ENCODE results near the gene ADGRG3. TPM values are rescaled to one million over a fixed set of nuclear protein-coding genes. Genes with fewer than 3 reads are reported as not detected.

The ADGRG3 gene
- total and polyA plus RNA-seq, 2 donors (not counting 1 experiment from before 2014, with no cell fraction given) = not detected

GRCh38 chr16:57628008-57628781 lies 39.9 kb upstream of the ADGRG3 start, which contains the start of gene ADGRG1:
ADGRG1 (plus strand) TSS chr16:57628630; CDS start chr16:57650288, 21,658 bp downstream.
- no peak within 1 kb of the TSS for H3K4me3 Mint-ChIP-seq
- no peaks in the 10 kb centered on the region for H3K9me3 Mint-ChIP-seq (ENCODE audit: insufficient read depth)
- ChIA-PET POLR2A (interaction anchor here (0.5 kb wide), 1 partner anchor 22 kb away, joined by 3 read pairs; no protein-coding TSS in a partner anchor), CTCF (no interaction called here)
- Histone ChIP-seq H3K27me3 (replicated peaks in 1 of 4; ENCODE audit: control extremely low read depth in 1 of 4, control insufficient read depth in 3 of 4, insufficient read depth in 4 of 4, low read length in 3 of 4) (peaks cover 0 to 42% (median 16%) of the 10 kb centered on the region in 4 experiments), H3K4me2 (replicated peaks; ENCODE audit: low read depth, low read length, poor library complexity, severe bottlenecking) (no peak within 1 kb of the TSS), H3K9me3 (ENCODE audit: control extremely low read depth in 1 of 3, control insufficient read depth in 2 of 3, insufficient read depth in 1 of 3, low read length in 2 of 3) (peaks cover 0 to 3% (median 0%) of the 10 kb centered on the region in 3 donors), H3K4me3 (ENCODE audit: control extremely low read depth in 1 of 5, extremely low read depth in 1 of 5, insufficient read depth in 1 of 5, low read depth in 2 of 5, low read length in 4 of 5) (no peak within 1 kb of the TSS), H3K4me1 (ENCODE audit: control insufficient read depth in 2 of 2, insufficient read depth in 2 of 2, low read length in 2 of 2) (peaks cover 0 to 5% of the 10 kb centered on the region in 2 donors), H4K20me1 (ENCODE audit: control insufficient read depth, insufficient read depth, low read length, poor library complexity, severe bottlenecking) (no peaks in the 10 kb centered on the region), H3K9ac (ENCODE audit: low read length) (no peak within 1 kb of the TSS), H2AFZ (ENCODE audit: insufficient read depth, low read depth, low read length, poor library complexity, severe bottlenecking) (no peak within 1 kb of the TSS), H3K79me2 (ENCODE audit: control insufficient read depth, insufficient read depth, low read length) (no peaks in the 10 kb centered on the region), H3K27ac (ENCODE audit: low read length in 2 of 2) (no peak within 1 kb of the TSS), H3K36me3 (replicated peaks in 1 of 2; ENCODE audit: control extremely low read depth in 1 of 2, control insufficient read depth in 1 of 2, extremely low read depth in 1 of 2, insufficient read depth in 2 of 2, low read length in 1 of 2) (no peaks in the 10 kb centered on the region)
- intact Hi-C loops (cut with micrococcal nuclease) = no loop called here
- DNase-seq (no peak), ATAC-seq (ENCODE audit: low read depth) (no peak)
- WGBS (ENCODE audit: insufficient coverage) = 41% methylated on average over 30 of the region's 32 CpGs
- TF ChIP-seq EZH2 (IDR thresholded peaks at IDR 0.05; ENCODE audit: borderline replicate concordance, insufficient read depth, low read depth, low read length, poor library complexity, severe bottlenecking) = no peak
- no peak for TF ChIP-seq CTCF (IDR thresholded peaks at IDR 0.05)
- no peak within 1 kb of the TSS for H3K27ac Mint-ChIP-seq
- H3K27me3 Mint-ChIP-seq = peaks cover 57% of the 10 kb centered on the region
- peaks cover 3% of the 10 kb centered on the region for H3K4me1 Mint-ChIP-seq

DNA sequence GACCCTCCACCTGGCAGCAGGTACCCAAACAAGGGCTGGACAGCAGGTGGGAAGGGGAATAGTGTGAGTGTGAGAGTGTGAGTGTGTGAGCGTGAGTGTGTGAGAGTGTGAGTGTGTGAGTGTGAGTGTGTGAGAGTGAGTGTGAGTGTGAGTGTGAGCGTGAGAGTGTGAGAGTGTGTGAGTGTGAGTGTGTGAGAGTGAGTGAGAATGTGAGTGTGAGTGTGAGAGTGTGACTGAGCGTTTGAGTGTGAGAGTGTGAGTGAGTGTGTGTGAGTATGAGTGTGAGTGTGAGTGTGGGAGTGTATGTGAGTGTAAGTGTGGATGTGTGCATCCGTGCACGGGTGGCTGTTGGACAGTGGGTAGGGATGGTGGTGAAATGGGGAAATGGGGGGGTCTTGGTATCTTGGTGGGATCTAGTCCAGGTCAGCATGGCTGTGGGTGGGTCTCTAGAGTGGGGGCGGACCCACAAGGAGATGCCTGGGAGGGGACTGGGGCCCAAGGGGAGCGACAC lies 39.3 kb upstream of the ADGRG3 start:
- no peak for ATAC-seq (ENCODE audit: low read depth)

More for the DNA sequence above, 39.3 kb upstream of the ADGRG3 start:
- CTCF ChIA-PET = no interaction called here
- no peak overlapping the region for H3K4me3 Mint-ChIP-seq
- TF ChIP-seq CTCF (IDR thresholded peaks at IDR 0.05) (no peak), EZH2 (IDR thresholded peaks at IDR 0.05; ENCODE audit: borderline replicate concordance, insufficient read depth, low read depth, low read length, poor library complexity, severe bottlenecking) (no peak)
- POLR2A ChIA-PET = no interaction called here
- no peak overlapping the region for H3K9ac ChIP-seq (ENCODE audit: low read length)
- no peak overlapping the region for H2AFZ ChIP-seq (ENCODE audit: insufficient read depth, low read depth, low read length, poor library complexity, severe bottlenecking)
- no peaks in the 10 kb centered on the region for H3K36me3 ChIP-seq (replicated peaks in 1 of 2; ENCODE audit: control extremely low read depth in 1 of 2, control insufficient read depth in 1 of 2, extremely low read depth in 1 of 2, insufficient read depth in 2 of 2, low read length in 1 of 2)
- peaks cover 0 to 3% (median 0%) of the 10 kb centered on the region in 3 donors for H3K9me3 ChIP-seq (ENCODE audit: control extremely low read depth in 1 of 3, control insufficient read depth in 2 of 3, insufficient read depth in 1 of 3, low read length in 2 of 3)
- H3K27me3 Mint-ChIP-seq = peaks cover 57% of the 10 kb centered on the region
- H3K4me3 ChIP-seq (ENCODE audit: control extremely low read depth in 1 of 5, extremely low read depth in 1 of 5, insufficient read depth in 1 of 5, low read depth in 2 of 5, low read length in 4 of 5) = no peak overlapping the region
- WGBS (ENCODE audit: insufficient coverage) = 17% methylated on average over 7 of the region's 7 CpGs
- H4K20me1 ChIP-seq (ENCODE audit: control insufficient read depth, insufficient read depth, low read length, poor library complexity, severe bottlenecking) = no peaks in the 10 kb centered on the region
- no peaks in the 10 kb centered on the region for H3K9me3 Mint-ChIP-seq (ENCODE audit: insufficient read depth)
- intact Hi-C loops (cut with micrococcal nuclease) = no loop called here
- H3K4me1 ChIP-seq (ENCODE audit: control insufficient read depth in 2 of 2, insufficient read depth in 2 of 2, low read length in 2 of 2) = peaks cover 0 to 5% of the 10 kb centered on the region in 2 donors
- H3K27me3 ChIP-seq (replicated peaks in 1 of 4; ENCODE audit: control extremely low read depth in 1 of 4, control insufficient read depth in 3 of 4, insufficient read depth in 4 of 4, low read length in 3 of 4) = peaks cover 0 to 45% (median 16%) of the 10 kb centered on the region in 4 experiments
- no peak overlapping the region for H3K27ac Mint-ChIP-seq
- peaks cover 3% of the 10 kb centered on the region for H3K4me1 Mint-ChIP-seq
- no peaks in the 10 kb centered on the region for H3K79me2 ChIP-seq (ENCODE audit: control insufficient read depth, insufficient read depth, low read length)
- no peak overlapping the region for H3K27ac ChIP-seq (ENCODE audit: low read length in 2 of 2)
- no peak for DNase-seq
- H3K4me2 ChIP-seq (replicated peaks; ENCODE audit: low read depth, low read length, poor library complexity, severe bottlenecking) = no peak overlapping the region
